MM.1S (cell line): ENCODE results near the gene MRTFA.

Experiments used
- DNase-seq: peaks from one replicate; pipeline ENCODE4 v3.0.0-alpha.2; 2015
- H2AFZ ChIP-seq: fragments of 300-600 bp; sonication (generic); 2 replicates; pipeline ENCODE4 v1.6.0; 2016; ENCODE audit warnings: antibody characterized with exemption, low read length
- H3F3A ChIP-seq: fragments of 300-600 bp; sonication (generic); 2 replicates; pipeline ENCODE4 v1.6.1; 2016; ENCODE audit warnings: mild to moderate bottlenecking, antibody characterized with exemption, low read length, moderate library complexity, mixed read lengths; ENCODE audit not compliant: insufficient read depth
- H3K27ac ChIP-seq: fragments of 300-600 bp; sonication (generic); 2 replicates; pipeline ENCODE4 v1.5.1; 2016; ENCODE audit warnings: mild to moderate bottlenecking, low read length
- H3K27me3 ChIP-seq: fragments of 300-600 bp; sonication (generic); replicated peaks from 2 replicates; pipeline ENCODE4 v1.6.0; 2016; ENCODE audit warnings: low read length; ENCODE audit not compliant: insufficient read depth
- H3K36me3 ChIP-seq: fragments of 300-600 bp; sonication (generic); replicated peaks from 2 replicates; pipeline ENCODE4 v1.6.1; 2016; ENCODE audit warnings: mild to moderate bottlenecking, low read length, mixed read lengths; ENCODE audit not compliant: insufficient read depth
- H3K4me1 ChIP-seq: fragments of 300-600 bp; sonication (generic); 2 replicates; pipeline ENCODE4 v1.6.1; 2016; ENCODE audit warnings: low read length, mixed read lengths
- H3K4me2 ChIP-seq: fragments of 300-600 bp; sonication (generic); 2 replicates; pipeline ENCODE4 v1.6.0; 2016; ENCODE audit warnings: low read depth, low read length
- H3K4me3 ChIP-seq: fragments of 300-600 bp; sonication (generic); 2 replicates; pipeline ENCODE4 v1.5.1; 2016; ENCODE audit warnings: low read length, mixed read lengths
- H3K79me2 ChIP-seq: fragments of 300-600 bp; sonication (generic); 2 replicates; pipeline ENCODE4 v1.6.1; 2016; ENCODE audit warnings: mixed run types, low read length, mixed read lengths
- H3K9ac ChIP-seq: fragments of 300-600 bp; sonication (generic); 2 replicates; pipeline ENCODE4 v1.6.1; 2016; ENCODE audit warnings: low read length, mixed read lengths
- H3K9me2 ChIP-seq: fragments of 300-600 bp; sonication (generic); replicated peaks from 2 replicates; pipeline ENCODE4 v1.6.1; 2016; ENCODE audit warnings: mild to moderate bottlenecking, low read length, mixed read lengths; ENCODE audit not compliant: insufficient read depth
- H3K9me3 ChIP-seq: fragments of 300-600 bp; sonication (generic); replicated peaks from 2 replicates; pipeline ENCODE4 v1.6.1; 2016; ENCODE audit warnings: mild to moderate bottlenecking, low read length, mixed read lengths; ENCODE audit not compliant: insufficient read depth
- H4K20me1 ChIP-seq: fragments of 300-600 bp; sonication (generic); 2 replicates; pipeline ENCODE4 v1.6.1; 2016; ENCODE audit warnings: mild to moderate bottlenecking, low read length, moderate library complexity, mixed read lengths; ENCODE audit not compliant: insufficient read depth
- CTCF ChIP-seq: fragments of 300-600 bp; sonication (generic); IDR thresholded peaks from 2 replicates; pipeline ENCODE4 v1.5.1; 2016; ENCODE audit warnings: antibody characterized with exemption, low read length, mixed read lengths
- EZH2 ChIP-seq: fragments of 300-600 bp; sonication (generic); optimal IDR thresholded peaks from 2 replicates; pipeline ENCODE3; 2017; ENCODE audit warnings: low read depth, mild to moderate bottlenecking, antibody characterized with exemption, low read length, mixed read lengths
- EZH2phosphoT487 ChIP-seq: fragments of 300-600 bp; sonication (generic); IDR thresholded peaks from 2 replicates; pipeline ENCODE4 v1.6.1; 2018; ENCODE audit warnings: antibody characterized with exemption, low read length

The MRTFA gene

DNA sequence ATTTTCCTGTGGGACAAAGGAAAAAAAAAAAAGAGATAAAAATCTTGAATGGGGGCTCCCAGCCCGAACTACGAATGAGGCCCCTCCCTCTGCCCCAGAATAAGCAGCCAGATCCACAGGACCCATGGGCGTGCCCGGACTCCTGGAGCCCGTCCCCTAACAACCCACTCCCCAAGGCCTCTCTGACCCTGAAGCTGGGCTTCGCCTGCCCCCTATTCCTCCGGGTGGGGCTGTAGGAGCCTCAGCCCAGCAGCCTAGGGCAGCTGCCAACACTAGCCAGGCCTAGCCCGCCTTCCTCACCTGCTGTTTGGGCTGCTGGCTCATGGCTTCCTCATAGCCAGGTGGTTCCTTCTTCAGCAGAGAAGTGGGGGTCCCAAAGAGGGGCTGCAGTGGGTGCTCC, 219.5 kb downstream of the MRTFA start:
- no peak for DNase-seq
- Histone ChIP-seq H3K27me3 (no peaks in the 10 kb centered on the region), H2AFZ (no peak overlapping the region), H3K9me3 (no peaks in the 10 kb centered on the region), H3K27ac (no peak overlapping the region), H3F3A (no peaks in the 10 kb centered on the region), H3K9me2 (no peaks in the 10 kb centered on the region), H3K9ac (no peak overlapping the region), H3K4me2 (no peak overlapping the region), H4K20me1 (no peaks in the 10 kb centered on the region), H3K79me2 (no peaks in the 10 kb centered on the region), H3K4me3 (no peak overlapping the region), H3K36me3 (no peaks in the 10 kb centered on the region), H3K4me1 (peaks cover 3% of the 10 kb centered on the region; the same call in 1 of the 2 replicates)
- TF ChIP-seq CTCF (no peak), EZH2 (no peak), EZH2phosphoT487 (no peak)

- no peaks in the 10 kb centered on the region for H3K36me3 ChIP-seq
- no peaks in the 10 kb centered on the region for H4K20me1 ChIP-seq
Measured at GRCh38 chr22:40416636-40417035, 219.9 kb downstream of the MRTFA start.

DNA sequence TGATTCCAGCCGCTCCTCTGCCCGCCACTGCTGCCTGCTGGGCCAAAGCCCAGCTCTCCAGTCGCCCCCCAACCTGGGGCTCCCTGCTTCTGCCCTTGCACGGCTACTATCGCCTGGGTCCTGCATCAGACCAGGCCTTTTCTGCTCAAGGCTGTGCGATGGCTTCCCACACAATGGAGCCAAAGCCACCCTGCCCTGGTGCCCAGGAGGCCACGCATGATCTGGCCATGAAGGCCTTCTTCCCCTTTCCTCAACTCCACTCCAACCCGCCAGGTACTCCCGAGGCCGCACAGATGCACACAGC, 220.3 kb downstream of the MRTFA start:
- Histone ChIP-seq H3K4me2 (no peak overlapping the region), H3K79me2 (no peaks in the 10 kb centered on the region), H3K27ac (no peak overlapping the region), H2AFZ (no peak overlapping the region), H3K36me3 (peaks cover 2% of the 10 kb centered on the region; the same call in 1 of the 2 replicates), H3K4me1 (no peaks in the 10 kb centered on the region), H4K20me1 (no peaks in the 10 kb centered on the region), H3K9me3 (no peaks in the 10 kb centered on the region), H3K9ac (no peak overlapping the region), H3K9me2 (no peaks in the 10 kb centered on the region), H3K4me3 (no peak overlapping the region), H3K27me3 (no peaks in the 10 kb centered on the region), H3F3A (no peaks in the 10 kb centered on the region)
- no peak for TF ChIP-seq EZH2
- DNase-seq: no peak

More at GRCh38 chr22:40416636-40417035, 219.9 kb downstream of the MRTFA start:
- TF ChIP-seq EZH2 (no peak), EZH2phosphoT487 (no peak), CTCF (no peak)
- H3K27ac ChIP-seq: no peak overlapping the region
- no peak overlapping the region for H2AFZ ChIP-seq
- no peak overlapping the region for H3K4me2 ChIP-seq
- H3K9me3 ChIP-seq: no peaks in the 10 kb centered on the region
- H3K79me2 ChIP-seq: no peaks in the 10 kb centered on the region
- no peak overlapping the region for H3K9ac ChIP-seq
- no peak for DNase-seq
- H3K4me3 ChIP-seq: no peak overlapping the region
- no peaks in the 10 kb centered on the region for H3F3A ChIP-seq
- H3K9me2 ChIP-seq: no peaks in the 10 kb centered on the region
- no peaks in the 10 kb centered on the region for H3K27me3 ChIP-seq
- no peaks in the 10 kb centered on the region for H3K4me1 ChIP-seq

GRCh38 chr22:40415531-40416266, 220.8 kb downstream of the MRTFA start:
- no peak overlapping the region for H3K4me2 ChIP-seq
- peaks cover 4% of the 10 kb centered on the region; the same call in 1 of the 2 replicates for H3K36me3 ChIP-seq

More at GRCh38 chr22:40415531-40416266, 220.8 kb downstream of the MRTFA start:
- Histone ChIP-seq H3K27me3 (no peaks in the 10 kb centered on the region), H3K4me3 (no peak overlapping the region), H2AFZ (no peak overlapping the region), H3K27ac (no peak overlapping the region), H3K9me2 (no peaks in the 10 kb centered on the region), H3F3A (no peaks in the 10 kb centered on the region), H3K4me1 (no peaks in the 10 kb centered on the region), H3K9me3 (no peaks in the 10 kb centered on the region), H4K20me1 (no peaks in the 10 kb centered on the region), H3K9ac (no peak overlapping the region), H3K79me2 (no peaks in the 10 kb centered on the region)
- TF ChIP-seq EZH2 (no peak), EZH2phosphoT487 (no peak), CTCF (no peak)
- DNase-seq: no peak
